ENCODE results near the gene PSMA5.

DNA sequence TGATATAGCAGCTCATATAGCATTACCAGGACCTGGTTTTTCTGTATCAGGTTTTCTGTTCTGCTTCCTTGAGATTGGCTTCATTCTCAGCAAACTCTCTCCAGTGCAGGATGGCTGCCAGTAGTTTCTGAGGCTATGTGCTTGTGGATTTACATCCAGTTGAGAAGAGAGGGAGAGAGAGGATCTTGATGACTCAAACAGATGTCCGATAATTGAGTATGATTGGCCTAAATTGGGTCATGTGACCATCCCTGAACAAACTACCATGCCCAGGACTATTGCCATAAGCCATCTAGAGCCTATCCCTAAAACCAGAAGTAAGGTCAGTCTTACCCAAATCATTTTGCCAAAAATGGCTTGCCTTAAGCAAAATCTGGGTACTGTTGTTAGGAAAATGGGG is 18.1 kb upstream of the PSMA5 start:
- TF ChIP-seq POLR2AphosphoS5 (IDR thresholded peaks at IDR 0.05; ENCODE audit: borderline replicate concordance, low read depth, low read length): no peak
- TF ChIP-seq EZH2 (IDR thresholded peaks at IDR 0.05): no peak

Measured in SK-N-MC (cell line).